Measurements from ENCODE around the gene ATP8A2.
A peak's percentile ranks its signal among the peaks of the same experiment; 100 is the strongest.

Gene ATP8A2

DNA sequence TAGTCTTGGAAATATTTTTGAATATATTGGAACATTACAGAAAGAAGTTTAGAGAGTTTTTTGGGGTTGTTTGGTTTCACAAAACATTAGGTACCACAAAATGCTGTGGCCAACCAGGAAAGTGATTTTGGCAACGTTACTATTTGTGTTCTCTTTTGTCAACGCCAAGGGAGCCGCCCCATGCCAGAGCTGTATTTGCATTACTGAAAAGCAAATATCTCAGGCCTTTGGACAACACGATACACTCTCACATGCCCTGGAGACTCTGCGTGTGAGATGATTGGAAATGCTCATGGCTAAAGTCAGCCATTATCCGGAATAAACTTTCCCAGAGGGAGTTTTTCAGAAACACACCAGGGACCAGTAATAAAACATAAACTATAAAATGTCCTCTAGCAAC lies 355.5 kb downstream of the ATP8A2 start:
- H3K4me2 ChIP-seq (ENCODE audit: low read depth, low read length) = no peak overlapping the region
- peaks cover 10% of the 10 kb centered on the region for H3K4me1 ChIP-seq (ENCODE audit: low read length)
- H3K9me2 ChIP-seq (replicated peaks; ENCODE audit: insufficient read depth, low read length) = no peaks in the 10 kb centered on the region
- H3K9me3 ChIP-seq (replicated peaks; ENCODE audit: insufficient read depth, low read length) = no peaks in the 10 kb centered on the region
- no peaks in the 10 kb centered on the region for H3K27me3 ChIP-seq (replicated peaks; ENCODE audit: insufficient read depth, low read length)
- H3K27ac ChIP-seq (ENCODE audit: low read length) = no peak overlapping the region
- no peak overlapping the region for H2AFZ ChIP-seq (ENCODE audit: low read length)
- H4K20me1 ChIP-seq (ENCODE audit: insufficient read depth, low read length) = no peaks in the 10 kb centered on the region
- H3K9ac ChIP-seq (ENCODE audit: low read length) = no peak overlapping the region
- no peak overlapping the region for H3K4me3 ChIP-seq (ENCODE audit: low read length)
- no peaks in the 10 kb centered on the region for H3K36me3 ChIP-seq (replicated peaks; ENCODE audit: insufficient read depth, low read length)
- DNase-seq = no peak
- no peaks in the 10 kb centered on the region for H3K79me2 ChIP-seq (ENCODE audit: low read length)
- TF ChIP-seq EZH2 (optimal IDR thresholded peaks at IDR 0.05; ENCODE audit: low read depth, low read length) (no peak), EZH2phosphoT487 (IDR thresholded peaks at IDR 0.05; ENCODE audit: low read length) (no peak)
- TF ChIP-seq, protein P1, sequence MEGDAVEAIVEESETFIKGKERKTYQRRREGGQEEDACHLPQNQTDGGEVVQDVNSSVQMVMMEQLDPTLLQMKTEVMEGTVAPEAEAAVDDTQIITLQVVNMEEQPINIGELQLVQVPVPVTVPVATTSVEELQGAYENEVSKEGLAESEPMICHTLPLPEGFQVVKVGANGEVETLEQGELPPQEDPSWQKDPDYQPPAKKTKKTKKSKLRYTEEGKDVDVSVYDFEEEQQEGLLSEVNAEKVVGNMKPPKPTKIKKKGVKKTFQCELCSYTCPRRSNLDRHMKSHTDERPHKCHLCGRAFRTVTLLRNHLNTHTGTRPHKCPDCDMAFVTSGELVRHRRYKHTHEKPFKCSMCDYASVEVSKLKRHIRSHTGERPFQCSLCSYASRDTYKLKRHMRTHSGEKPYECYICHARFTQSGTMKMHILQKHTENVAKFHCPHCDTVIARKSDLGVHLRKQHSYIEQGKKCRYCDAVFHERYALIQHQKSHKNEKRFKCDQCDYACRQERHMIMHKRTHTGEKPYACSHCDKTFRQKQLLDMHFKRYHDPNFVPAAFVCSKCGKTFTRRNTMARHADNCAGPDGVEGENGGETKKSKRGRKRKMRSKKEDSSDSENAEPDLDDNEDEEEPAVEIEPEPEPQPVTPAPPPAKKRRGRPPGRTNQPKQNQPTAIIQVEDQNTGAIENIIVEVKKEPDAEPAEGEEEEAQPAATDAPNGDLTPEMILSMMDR (IDR thresholded peaks at IDR 0.05; ENCODE audit: low read length) = no peak
- H3F3A ChIP-seq (ENCODE audit: insufficient read depth, low read length) = no peaks in the 10 kb centered on the region

- DNase-seq = no peak
- H3K4me2 ChIP-seq (ENCODE audit: low read depth, low read length) = no peak overlapping the region
- H3K9me2 ChIP-seq (replicated peaks; ENCODE audit: insufficient read depth, low read length) = no peaks in the 10 kb centered on the region
- H3K27me3 ChIP-seq (replicated peaks; ENCODE audit: insufficient read depth, low read length) = no peaks in the 10 kb centered on the region
- no peak overlapping the region for H3K4me3 ChIP-seq (ENCODE audit: low read length)
- TF ChIP-seq EZH2 (optimal IDR thresholded peaks at IDR 0.05; ENCODE audit: low read depth, low read length) = no peak
- TF ChIP-seq, protein P1 (IDR thresholded peaks at IDR 0.05; ENCODE audit: low read length) = no peak
- no peak for TF ChIP-seq EZH2phosphoT487 (IDR thresholded peaks at IDR 0.05; ENCODE audit: low read length)
- H3K9me3 ChIP-seq (replicated peaks; ENCODE audit: insufficient read depth, low read length) = no peaks in the 10 kb centered on the region
- H4K20me1 ChIP-seq (ENCODE audit: insufficient read depth, low read length) = no peaks in the 10 kb centered on the region
- no peaks in the 10 kb centered on the region for H3K36me3 ChIP-seq (replicated peaks; ENCODE audit: insufficient read depth, low read length)
- H2AFZ ChIP-seq (ENCODE audit: low read length) = no peak overlapping the region
- peaks cover 10% of the 10 kb centered on the region for H3K4me1 ChIP-seq (ENCODE audit: low read length)
- no peak overlapping the region for H3K9ac ChIP-seq (ENCODE audit: low read length)
- no peaks in the 10 kb centered on the region for H3K79me2 ChIP-seq (ENCODE audit: low read length)
- H3F3A ChIP-seq (ENCODE audit: insufficient read depth, low read length) = no peaks in the 10 kb centered on the region
- H3K27ac ChIP-seq (ENCODE audit: low read length) = no peak overlapping the region
These were observed 356.0 kb downstream of the ATP8A2 start for GRCh38 chr13:25727810-25728209.

GRCh38 chr13:25729201-25729600 lies 357.4 kb downstream of the ATP8A2 start:
- peak overlapping the region; percentile 31; the same call in 1 of the 2 replicates for H3K27ac ChIP-seq (ENCODE audit: low read length)
- no peaks in the 10 kb centered on the region for H3K9me2 ChIP-seq (replicated peaks; ENCODE audit: insufficient read depth, low read length)
- no peak for DNase-seq
- no peaks in the 10 kb centered on the region for H3K27me3 ChIP-seq (replicated peaks; ENCODE audit: insufficient read depth, low read length)
- no peaks in the 10 kb centered on the region for H3F3A ChIP-seq (ENCODE audit: insufficient read depth, low read length)
- H2AFZ ChIP-seq (ENCODE audit: low read length) = 0 out of 2 replicates have a peak overlapping the region, but pooled peaks have one; percentile 43
- 0 out of 2 replicates have a peak overlapping the region, but pooled peaks have one; percentile 6 for H3K9ac ChIP-seq (ENCODE audit: low read length)
- no peaks in the 10 kb centered on the region for H3K79me2 ChIP-seq (ENCODE audit: low read length)
- TF ChIP-seq, protein P1 (IDR thresholded peaks at IDR 0.05; ENCODE audit: low read length) = no peak
- no peak for TF ChIP-seq EZH2phosphoT487 (IDR thresholded peaks at IDR 0.05; ENCODE audit: low read length)
- peaks cover 10% of the 10 kb centered on the region for H3K4me1 ChIP-seq (ENCODE audit: low read length)
- H4K20me1 ChIP-seq (ENCODE audit: insufficient read depth, low read length) = no peaks in the 10 kb centered on the region
- H3K4me3 ChIP-seq (ENCODE audit: low read length) = no peak overlapping the region
- peak overlapping the region; percentile 69; the same call in 1 of the 2 replicates for H3K4me2 ChIP-seq (ENCODE audit: low read depth, low read length)
- H3K36me3 ChIP-seq (replicated peaks; ENCODE audit: insufficient read depth, low read length) = no peaks in the 10 kb centered on the region
- H3K9me3 ChIP-seq (replicated peaks; ENCODE audit: insufficient read depth, low read length) = no peaks in the 10 kb centered on the region

All from MM.1S (cell line).